Kidney (tissue), 14 donors: ENCODE data around the gene OR9A2. TPM values are rescaled to one million over a fixed set of nuclear protein-coding genes. Genes with fewer than 3 reads are reported as not detected.

Source experiments
- DNase-seq, 5 donors: peaks; one replicate each; pipeline ENCODE4 v3.0.0-alpha.2; 2013 to 2020
- FAIRE-seq: peaks from 2 replicates; lab custom pipeline; 2012; peaks lifted over from hg19 to GRCh38; lab: Jason Lieb, UNC
- H3K27ac ChIP-seq, 2 donors: one replicate each; pipeline ENCODE4 v1.7.0; 2013; ENCODE audit warnings: low read depth in 2 of 2, low read length in 2 of 2, inconsistent platforms in 1 of 2
- H3K27me3 ChIP-seq: one replicate; pipeline ENCODE4 v1.7.1; 2013; ENCODE audit warnings: low read length, inconsistent platforms; ENCODE audit not compliant: control insufficient read depth, insufficient read depth
- H3K36me3 ChIP-seq, 3 donors: one replicate each; pipeline versions ENCODE4 v1.7.0 to v1.7.1; 2013; ENCODE audit warnings: low read length in 3 of 3, control low read depth in 1 of 3, inconsistent platforms in 1 of 3; ENCODE audit not compliant: insufficient read depth in 3 of 3, control insufficient read depth in 2 of 3
- H3K4me1 ChIP-seq, 3 donors: one replicate each; pipeline versions ENCODE4 v1.7.0 to v1.7.1; 2013; ENCODE audit warnings: low read length in 3 of 3, inconsistent platforms in 1 of 3, low read depth in 1 of 3; ENCODE audit not compliant: control insufficient read depth in 2 of 3, insufficient read depth in 2 of 3
- H3K4me3 ChIP-seq, 3 donors: one replicate each; pipeline versions ENCODE4 v1.7.0 to v1.8.1; 2013; ENCODE audit warnings: low read length in 3 of 3, control low read depth in 1 of 3, inconsistent platforms in 1 of 3
- H3K9ac ChIP-seq, 3 donors: one replicate each; pipeline versions ENCODE4 v1.7.0 to v1.7.1; 2013; ENCODE audit warnings: low read length in 3 of 3, control low read depth in 1 of 3, inconsistent platforms in 1 of 3
- H3K9me3 ChIP-seq, 3 donors: one replicate each; pipeline versions ENCODE4 v1.7.0 to v1.7.1; 2013; ENCODE audit warnings: low read length in 3 of 3, control low read depth in 1 of 3, inconsistent platforms in 1 of 3; ENCODE audit not compliant: control insufficient read depth in 2 of 3, insufficient read depth in 1 of 3
- CTCF ChIP-seq: IDR thresholded peaks from 3 replicates; pipeline ENCODE4 v1.5.1; 2012; ENCODE audit warnings: mild to moderate bottlenecking, moderate library complexity, borderline replicate concordance; ENCODE audit not compliant: insufficient read depth; ENCODE audit errors: extremely low read depth
- intact Hi-C: fragments of 100-400 bp; cut with DNase I; formaldehyde crosslinking; loops from one replicate; pipeline ENCODE4 v1.11.1; 2022
- polyA plus RNA-seq: library from polyadenylated mRNA; stranded (reverse); fragments of 350-450 nt; fragmentation: Illumina TruSeq; extraction: RNeasy Lipid Tissue Mini Kit (QIAGEN cat#74804); gene quantifications from one replicate; pipeline ENCODE4 v1.2.3, GENCODE V29; 2014; ENCODE audit warnings: low read depth, low replicate concordance; ENCODE audit not compliant: insufficient read depth
- total RNA-seq: library from RNA; stranded (reverse); fragmentation: NEBNext Ultra II Directional; extraction: Animal tissue kit (Norgen Biotek cat#: 25700); gene quantifications from one replicate; pipeline ENCODE4 v1.2.1, GENCODE V29; 2021
- donor health status: control.
- donor health status: control.
- donor health status: control.
- donor health status: control.
- donor health status: control.
- donor health status: DM: yes; HTN: yes; CAD: no.
- donor health status: Normal renal cell carcinoma (clear cell type).

Gene OR9A2
- total and polyA plus RNA-seq, 2 donors from 2014 or later: not detected

GRCh38 chr7:143040209-143040715 lies 13.3 kb upstream of the OR9A2 start:
- DNase-seq: no peak
- H3K27ac ChIP-seq: no peak overlapping the region
- H3K36me3 ChIP-seq: no peaks in the 10 kb centered on the region
- no peak overlapping the region for H3K9ac ChIP-seq
- FAIRE-seq: no peak
- intact Hi-C loops: no loop called here
- H3K27me3 ChIP-seq: no peaks in the 10 kb centered on the region
- H3K4me1 ChIP-seq: no peaks in the 10 kb centered on the region
- H3K9me3 ChIP-seq: no peaks in the 10 kb centered on the region
- no peak for TF ChIP-seq CTCF
- no peak overlapping the region for H3K4me3 ChIP-seq

GRCh38 chr7:143038635-143039034 lies 11.7 kb upstream of the OR9A2 start:
- H3K9ac ChIP-seq: no peak overlapping the region
- DNase-seq (no peak), FAIRE-seq (no peak)
- H3K4me3 ChIP-seq: no peak overlapping the region
- no peaks in the 10 kb centered on the region for H3K36me3 ChIP-seq
- H3K9me3 ChIP-seq: no peaks in the 10 kb centered on the region
- no peaks in the 10 kb centered on the region for H3K4me1 ChIP-seq
- no peak overlapping the region for H3K27ac ChIP-seq
- no peak for TF ChIP-seq CTCF
- no peaks in the 10 kb centered on the region for H3K27me3 ChIP-seq
- intact Hi-C loops: no loop called here

- Histone ChIP-seq H3K9ac (no peak overlapping the region), H3K27ac (no peak overlapping the region), H3K9me3 (no peaks in the 10 kb centered on the region), H3K36me3 (no peaks in the 10 kb centered on the region), H3K4me3 (no peak overlapping the region), H3K27me3 (no peaks in the 10 kb centered on the region), H3K4me1 (no peaks in the 10 kb centered on the region)
- intact Hi-C loops: no loop called here
- TF ChIP-seq CTCF: no peak
- DNase-seq: no peak
- no peak for FAIRE-seq
Observed at GRCh38 chr7:143027683-143028082, 751 bp upstream of the OR9A2 start.

- DNase-seq: no peak
- Histone ChIP-seq H3K9me3 (no peaks in the 10 kb centered on the region), H3K9ac (no peak overlapping the region), H3K4me3 (no peak overlapping the region), H3K27me3 (no peaks in the 10 kb centered on the region), H3K27ac (no peak overlapping the region), H3K36me3 (no peaks in the 10 kb centered on the region), H3K4me1 (no peaks in the 10 kb centered on the region)
- no peak for TF ChIP-seq CTCF
- intact Hi-C loops: no loop called here
- no peak for FAIRE-seq
Observed at GRCh38 chr7:143025371-143025770, 1.6 kb downstream of the OR9A2 start.
